GM23248 (cell line): Measurements from ENCODE around the gene TCF12. TPM values are rescaled to one million over a fixed set of nuclear protein-coding genes. Genes with fewer than 3 reads are reported as not detected.

Experiments
- DNase-seq: peaks from one replicate; pipeline ENCODE4 v3.0.0-alpha.2; 2015
- H2AFZ ChIP-seq: fragments of 200-600 bp; sonication (generic); 2 replicates; pipeline ENCODE4 v1.6.1; 2016; ENCODE audit warnings: antibody characterized with exemption
- H3F3A ChIP-seq: fragments of 200-600 bp; sonication (generic); 2 replicates; pipeline ENCODE4 v1.6.1; 2016; ENCODE audit warnings: mild to moderate bottlenecking, antibody characterized with exemption, mixed run types; ENCODE audit not compliant: insufficient read depth
- H3K27ac ChIP-seq: fragments of 200-600 bp; sonication (generic); 2 replicates; pipeline ENCODE4 v1.5.1; 2016; ENCODE audit warnings: mild to moderate bottlenecking
- H3K27me3 ChIP-seq: fragments of 200-600 bp; sonication (generic); replicated peaks from 2 replicates; pipeline ENCODE4 v1.6.1; 2016; ENCODE audit warnings: mild to moderate bottlenecking; ENCODE audit not compliant: insufficient read depth
- H3K36me3 ChIP-seq: fragments of 200-600 bp; sonication (generic); 2 replicates; pipeline ENCODE4 v1.6.1; 2016; ENCODE audit warnings: low read depth, mild to moderate bottlenecking
- H3K4me1 ChIP-seq: fragments of 200-600 bp; sonication (generic); 2 replicates; pipeline ENCODE4 v1.6.1; 2016; ENCODE audit warnings: mild to moderate bottlenecking; ENCODE audit not compliant: insufficient read depth
- H3K4me2 ChIP-seq: fragments of 200-600 bp; sonication (generic); one replicate; pipeline ENCODE4 v1.6.1; 2016; ENCODE audit warnings: mild to moderate bottlenecking; ENCODE audit not compliant: unreplicated experiment
- H3K4me3 ChIP-seq: fragments of 200-600 bp; sonication (generic); 2 replicates; pipeline ENCODE4 v1.5.1; 2016; ENCODE audit warnings: mild to moderate bottlenecking
- H3K79me2 ChIP-seq: fragments of 200-600 bp; sonication (generic); 2 replicates; pipeline ENCODE4 v1.6.1; 2016; ENCODE audit warnings: mild to moderate bottlenecking; ENCODE audit not compliant: insufficient read depth
- H3K9ac ChIP-seq: fragments of 200-600 bp; sonication (generic); 2 replicates; pipeline ENCODE4 v1.6.1; 2016; ENCODE audit warnings: mild to moderate bottlenecking
- H3K9me2 ChIP-seq: fragments of 200-600 bp; sonication (generic); 2 replicates; pipeline ENCODE4 v1.6.1; 2016; ENCODE audit warnings: mixed run types, mild to moderate bottlenecking, moderate library complexity; ENCODE audit not compliant: insufficient read depth
- H3K9me3 ChIP-seq: fragments of 200-600 bp; sonication (generic); one replicate; pipeline ENCODE4 v1.6.1; 2017; ENCODE audit warnings: low read depth
- H4K20me1 ChIP-seq: fragments of 200-600 bp; sonication (generic); 2 replicates; pipeline ENCODE4 v1.6.0; 2016; ENCODE audit not compliant: insufficient read depth
- EZH2 ChIP-seq: fragments of 200-600 bp; sonication (generic); IDR thresholded peaks from 2 replicates; pipeline ENCODE4 v1.6.1; 2018; ENCODE audit warnings: antibody characterized with exemption, mild to moderate bottlenecking; ENCODE audit not compliant: insufficient read depth, poor library complexity, severe bottlenecking
- EZH2phosphoT487 ChIP-seq: fragments of 200-600 bp; sonication (generic); IDR thresholded peaks from 2 replicates; pipeline ENCODE4 v1.6.1; 2018; ENCODE audit warnings: antibody characterized with exemption, moderate library complexity, mild to moderate bottlenecking, low read depth; ENCODE audit not compliant: insufficient read depth
- WGBS, 2 experiments: methylation state at CpG; one replicate each; pipeline ENCODE4 v1.1.6; 2015 to 2017; ENCODE audit warnings: low lambda C conversion rate in 2 of 2, low coverage in 1 of 2; ENCODE audit errors: missing lambda C conversion rate in 2 of 2; 5-methylcytosine and 5-hydroxymethylcytosine counted together
- in situ Hi-C: fragments of 300-500 bp; cut with MboI; formaldehyde crosslinking; loops from 2 replicates; pipeline ENCODE4 v1.15.0; 2020
- polyA plus RNA-seq: library from polyadenylated mRNA; unstranded; fragments of >200 nt; fragmentation: Nextera tagmentation; extraction: Ambion mirVana; gene quantifications from 2 replicates; pipeline ENCODE4 v1.2.1, GENCODE V29; 2016
- total RNA-seq: library from RNA; depleted of rRNA; stranded (reverse); fragments of >200 nt; shearing (Covaris generic); gene quantifications from 2 replicates; pipeline ENCODE4 v1.2.3, GENCODE V29; 2014

Gene TCF12
- total and polyA plus RNA-seq, 2 experiments from 2014 or later, result 53.6 to 58.6 TPM

DNA sequence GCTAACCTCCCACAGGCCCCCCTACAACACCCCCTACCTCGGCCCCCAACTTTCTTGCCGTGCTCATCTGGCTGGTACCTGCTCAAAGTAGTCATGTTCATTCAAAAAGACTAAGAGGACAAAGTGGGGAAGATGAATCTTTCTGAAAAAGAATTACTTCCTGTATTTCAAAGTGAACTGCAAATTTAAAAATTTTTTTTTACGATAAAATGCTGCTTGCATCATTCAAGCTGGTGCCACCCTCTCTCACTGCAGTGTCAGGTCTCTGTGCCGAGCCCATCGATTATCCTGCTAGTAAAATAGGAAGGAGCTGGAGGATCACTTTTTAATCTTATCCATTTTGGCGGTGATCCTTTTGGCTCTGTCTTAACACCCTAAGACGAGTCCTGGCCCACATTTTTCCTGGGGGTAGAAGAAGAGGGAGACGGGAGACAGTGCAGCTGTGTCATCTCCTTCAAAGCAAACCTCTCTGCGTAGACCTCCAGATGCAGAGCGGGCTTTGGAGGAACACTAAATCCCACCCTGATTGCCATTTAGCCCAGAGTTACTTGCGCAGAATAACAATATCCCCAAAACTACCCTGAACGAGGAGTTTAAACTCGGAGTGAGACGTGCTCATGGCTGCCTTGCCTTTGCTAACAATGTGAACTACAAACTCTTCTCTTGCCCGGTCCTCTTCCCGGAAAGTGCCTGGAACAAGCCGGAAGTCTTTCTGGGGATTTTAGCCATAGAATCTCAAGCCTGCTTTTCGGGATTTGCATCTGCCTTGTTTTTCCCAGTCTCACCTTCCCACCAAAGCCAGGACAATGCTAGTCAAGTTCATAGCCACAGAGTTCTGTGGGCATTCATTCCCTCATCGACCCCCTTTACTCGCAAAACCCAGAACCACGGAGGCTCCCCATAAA lies 391.7 kb downstream of the TCF12 start:
- 0 out of 2 replicates have a peak overlapping the region, but pooled peaks have one; percentile 10 for H2AFZ ChIP-seq
- no peaks in the 10 kb centered on the region for H3K79me2 ChIP-seq
- H3K4me1 ChIP-seq, result no peaks in the 10 kb centered on the region
- in situ Hi-C loops, result loop anchor here (10.0 kb wide), 2 partner anchors 165 to 815 kb away; no protein-coding TSS in a partner anchor
- no peaks in the 10 kb centered on the region for H3F3A ChIP-seq
- H3K9me3 ChIP-seq, result no peaks in the 10 kb centered on the region
- no peak overlapping the region for H3K4me3 ChIP-seq
- DNase-seq, result no peak
- no peaks in the 10 kb centered on the region for H3K36me3 ChIP-seq
- H4K20me1 ChIP-seq, result no peaks in the 10 kb centered on the region
- no peak overlapping the region for H3K4me2 ChIP-seq
- H3K27ac ChIP-seq, result no peak overlapping the region
- no peak for TF ChIP-seq EZH2
- TF ChIP-seq EZH2phosphoT487, result no peak
- 58 to 61% methylated on average over 21 of the region's 21 CpGs for whole genome bisulfite sequencing, 2 experiments
- H3K27me3 ChIP-seq, result no peaks in the 10 kb centered on the region
- H3K9me2 ChIP-seq, result no peaks in the 10 kb centered on the region
- no peak overlapping the region for H3K9ac ChIP-seq

DNA sequence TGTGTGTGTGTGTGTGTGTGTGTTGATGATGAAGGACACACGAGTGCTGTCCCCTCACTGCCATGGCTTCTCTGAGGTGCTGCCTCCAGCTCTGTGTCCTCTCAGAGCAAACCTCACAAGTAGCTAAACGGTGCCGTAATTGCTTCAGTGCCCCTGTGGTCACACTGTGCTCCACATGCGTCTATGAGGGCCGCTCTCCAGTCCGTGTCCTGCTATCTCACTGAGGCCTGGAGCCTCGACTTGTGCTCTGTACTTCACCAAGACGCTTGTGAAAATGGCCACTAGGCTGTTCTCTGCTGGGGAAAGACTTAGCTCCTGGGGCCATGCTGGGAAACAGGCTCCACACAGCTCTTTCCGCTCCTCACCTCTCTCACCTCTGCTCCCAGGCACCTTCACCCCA lies 392.4 kb downstream of the TCF12 start:
- Histone ChIP-seq H3K4me2 (no peak overlapping the region), H3K27me3 (no peaks in the 10 kb centered on the region), H3K9ac (no peak overlapping the region), H3K79me2 (no peaks in the 10 kb centered on the region), H3K9me3 (no peaks in the 10 kb centered on the region), H3K9me2 (no peaks in the 10 kb centered on the region), H2AFZ (no peak overlapping the region), H3K27ac (no peak overlapping the region), H3F3A (no peaks in the 10 kb centered on the region), H3K4me3 (no peak overlapping the region), H3K36me3 (no peaks in the 10 kb centered on the region), H3K4me1 (no peaks in the 10 kb centered on the region), H4K20me1 (no peaks in the 10 kb centered on the region)
- 96 to 97% methylated on average over 9 of the region's 9 CpGs for WGBS, 2 experiments
- no peak for DNase-seq
- no peak for TF ChIP-seq EZH2phosphoT487
- no peak for TF ChIP-seq EZH2
- in situ Hi-C loops, result no loop called here

- no peak for TF ChIP-seq EZH2phosphoT487
- no peak for TF ChIP-seq EZH2
- H3K4me1 ChIP-seq, result no peaks in the 10 kb centered on the region
- no peaks in the 10 kb centered on the region for H3K9me3 ChIP-seq
- H3K27me3 ChIP-seq, result no peaks in the 10 kb centered on the region
- in situ Hi-C loops, result no loop called here
- no peak overlapping the region for H3K9ac ChIP-seq
- no peaks in the 10 kb centered on the region for H3K9me2 ChIP-seq
- H3K4me3 ChIP-seq, result no peak overlapping the region
- no peaks in the 10 kb centered on the region for H4K20me1 ChIP-seq
- H3K79me2 ChIP-seq, result no peaks in the 10 kb centered on the region
- 85 to 90% methylated on average over 6 of the region's 6 CpGs for WGBS, 2 experiments
- H3K36me3 ChIP-seq, result no peaks in the 10 kb centered on the region
- no peak for DNase-seq
- H3K4me2 ChIP-seq, result no peak overlapping the region
- H3F3A ChIP-seq, result no peaks in the 10 kb centered on the region
- H3K27ac ChIP-seq, result no peak overlapping the region
- H2AFZ ChIP-seq, result no peak overlapping the region
Measured at GRCh38 chr15:57312006-57312317, 393.5 kb downstream of the TCF12 start.

GRCh38 chr15:57312318-57313133 lies 394.1 kb downstream of the TCF12 start:
- no peaks in the 10 kb centered on the region for H3K79me2 ChIP-seq
- DNase-seq, result peak; percentile 44
- H3K4me1 ChIP-seq, result no peaks in the 10 kb centered on the region
- H4K20me1 ChIP-seq, result no peaks in the 10 kb centered on the region
- no peaks in the 10 kb centered on the region for H3F3A ChIP-seq
- in situ Hi-C loops, result no loop called here
- no peak overlapping the region for H2AFZ ChIP-seq
- no peak overlapping the region for H3K27ac ChIP-seq
- no peak overlapping the region for H3K4me3 ChIP-seq
- no peaks in the 10 kb centered on the region for H3K9me2 ChIP-seq
- H3K27me3 ChIP-seq, result no peaks in the 10 kb centered on the region
- no peaks in the 10 kb centered on the region for H3K9me3 ChIP-seq
- no peak overlapping the region for H3K4me2 ChIP-seq
- TF ChIP-seq EZH2phosphoT487, result no peak
- TF ChIP-seq EZH2, result no peak
- no peaks in the 10 kb centered on the region for H3K36me3 ChIP-seq
- 62 to 64% methylated on average over 15 of the region's 15 CpGs for WGBS, 2 experiments
- no peak overlapping the region for H3K9ac ChIP-seq
